CD4-positive, alpha-beta T cell treated with Interleukin-15 for 1 hour (primary cell): Measurements from ENCODE around the gene SMAP2.
A peak's percentile ranks its signal among the peaks of the same experiment; 100 is the strongest.
"Not testable (repeated sequence)": the region's sequence is repeated elsewhere in the genome, so short reads cannot be mapped to it uniquely, and the experiment has no call there.

Source experiments
- DNase-seq: peaks from one replicate; pipeline ENCODE4 v3.0.0-alpha.2; 2020

Gene SMAP2

GRCh38 chr1:40372658-40373322 lies 737 bp upstream of the SMAP2 start:
- no peak for DNase-seq

DNA sequence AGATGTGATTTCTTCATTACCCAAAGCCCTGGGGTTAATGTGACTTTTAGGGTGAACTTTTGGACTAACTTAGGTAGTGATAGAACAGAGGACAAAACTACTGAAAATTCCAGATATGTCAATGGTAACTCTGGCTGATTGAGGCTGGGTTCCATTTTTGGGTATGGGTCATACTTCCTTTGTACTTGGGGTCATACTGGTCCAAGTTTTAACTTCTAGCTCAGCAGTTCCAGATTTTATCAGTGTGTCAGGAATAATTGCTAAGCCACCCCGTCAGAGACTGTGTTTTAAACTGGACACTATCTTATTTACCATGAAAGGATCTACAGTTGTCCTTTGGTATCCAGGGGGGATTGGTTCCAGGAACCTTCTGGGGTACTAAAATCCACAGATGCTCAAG lies 4.0 kb downstream of the SMAP2 start:
- DNase-seq, result no peak

- DNase-seq, result no peak
These were observed 6.4 kb downstream of the SMAP2 start for GRCh38 chr1:40379785-40380452.

DNA sequence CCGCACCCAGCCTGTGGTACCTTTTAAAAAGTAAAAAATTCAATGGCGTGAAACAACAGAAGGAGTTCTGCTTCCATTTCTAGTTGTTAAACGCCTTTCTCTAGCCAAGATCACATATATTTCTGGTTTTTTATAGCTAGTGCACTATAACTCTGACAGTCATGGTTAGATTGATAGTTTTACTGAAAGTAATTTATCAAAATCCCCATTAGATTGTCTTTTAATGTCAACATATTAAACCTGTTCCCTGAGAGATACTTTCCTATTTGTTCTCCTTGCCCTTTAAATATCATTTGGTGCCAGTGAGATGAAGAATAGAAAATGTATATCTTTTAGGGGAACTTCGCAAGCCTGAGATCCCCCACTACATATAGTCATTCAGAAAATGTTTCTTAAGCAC lies 7.3 kb downstream of the SMAP2 start:
- DNase-seq, result no peak

GRCh38 chr1:40381268-40382107 lies 8.0 kb downstream of the SMAP2 start:
- DNase-seq, result no peak

GRCh38 chr1:40382108-40382460 lies 8.6 kb downstream of the SMAP2 start:
- DNase-seq, result no peak

- DNase-seq, result no peak
These were observed 9.1 kb downstream of the SMAP2 start for GRCh38 chr1:40382601-40383000.

DNA sequence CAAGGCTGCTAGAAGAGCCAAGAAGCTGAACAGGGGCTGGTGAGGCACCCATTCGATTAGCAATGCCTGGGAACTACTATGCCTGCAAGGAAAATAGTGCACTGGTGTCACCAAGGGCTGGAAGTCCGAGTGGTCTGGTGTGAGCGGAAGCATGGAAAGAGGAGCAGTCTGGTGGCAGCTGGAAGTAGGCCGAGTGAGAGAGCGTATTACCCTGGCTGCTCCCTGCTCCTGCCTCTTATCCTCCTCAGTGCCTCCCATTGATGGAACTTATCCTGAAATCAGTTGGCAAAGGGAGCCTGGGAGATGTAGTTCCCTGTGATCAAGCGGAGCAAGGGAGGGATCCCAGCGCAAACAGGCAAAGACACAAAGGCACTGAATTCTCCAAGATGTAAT lies 9.6 kb downstream of the SMAP2 start:
- no peak for DNase-seq

GRCh38 chr1:40383488-40384412 lies 10.2 kb downstream of the SMAP2 start:
- DNase-seq, result no peak

- DNase-seq, result no peak
These were observed 10.9 kb downstream of the SMAP2 start for GRCh38 chr1:40384413-40384762.

DNA sequence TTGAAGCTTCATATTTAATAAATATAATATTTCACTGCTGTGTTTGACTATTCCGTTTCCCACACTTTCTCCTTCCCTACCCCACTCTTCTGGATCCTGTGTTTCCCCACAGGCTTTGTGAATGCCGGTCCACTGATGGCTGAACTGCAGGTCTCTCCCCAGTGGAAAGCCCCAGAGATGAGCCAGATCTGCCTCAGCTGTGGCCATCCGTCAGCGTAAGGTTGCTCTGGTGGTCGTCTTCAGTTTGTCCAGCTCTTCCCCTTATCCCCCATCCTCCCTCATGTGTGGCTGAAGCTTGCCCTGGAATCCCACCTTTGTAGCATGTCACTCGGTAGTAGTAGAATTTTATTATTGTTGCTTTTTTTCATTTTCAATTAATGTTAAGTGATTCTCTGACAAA lies 11.4 kb downstream of the SMAP2 start:
- DNase-seq, result no peak

- peak; percentile 83 for DNase-seq
These were observed 12.2 kb downstream of the SMAP2 start for GRCh38 chr1:40385437-40386358.

- DNase-seq, result no peak
These were observed 12.8 kb downstream of the SMAP2 start for GRCh38 chr1:40386359-40386723.

GRCh38 chr1:40386796-40387195 lies 13.3 kb downstream of the SMAP2 start:
- DNase-seq, result no peak

- DNase-seq, result not testable (repeated sequence)
These were observed 14.1 kb downstream of the SMAP2 start for GRCh38 chr1:40387381-40388306.

DNA sequence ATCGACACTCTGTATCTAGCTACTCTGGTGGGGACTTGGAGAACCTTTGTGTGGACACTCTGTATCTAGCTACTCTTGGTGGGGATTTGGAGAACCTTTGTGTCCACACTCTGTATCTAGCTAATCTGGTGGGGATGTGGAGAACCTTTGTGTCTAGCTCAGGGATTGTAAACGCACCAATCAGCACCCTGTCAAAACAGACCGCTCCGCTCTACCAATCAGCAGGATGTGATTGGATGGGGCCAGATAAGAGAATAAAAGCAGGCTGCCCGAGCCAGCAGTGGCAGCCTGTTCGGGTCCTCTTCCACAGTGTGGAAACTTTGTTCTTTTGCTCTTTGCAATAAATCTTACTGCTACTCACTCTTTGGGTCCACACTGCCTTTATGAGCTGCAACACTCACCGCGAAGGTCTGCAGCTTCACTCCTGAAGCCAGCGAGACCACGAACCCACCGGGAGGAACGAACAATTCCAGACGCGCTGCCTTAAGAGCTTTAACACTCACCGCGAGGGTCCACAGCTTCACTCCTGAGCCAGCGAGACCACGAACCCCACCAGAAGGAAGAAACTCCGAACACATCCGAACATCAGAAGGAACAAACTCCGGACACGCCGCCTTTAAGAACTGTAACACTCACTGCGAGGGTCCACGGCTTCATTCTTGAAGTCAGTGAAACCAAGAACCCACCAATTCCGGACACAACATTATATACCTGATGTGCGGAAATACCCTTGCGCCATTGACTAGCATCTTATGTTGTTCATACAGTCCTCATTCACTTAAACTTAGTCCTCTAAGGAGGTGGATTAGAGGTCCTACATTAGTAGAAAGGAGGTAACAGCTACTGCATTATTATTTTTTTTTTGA lies 15.2 kb downstream of the SMAP2 start:
- peak; percentile 72 for DNase-seq

GRCh38 chr1:40389322-40389803 lies 15.8 kb downstream of the SMAP2 start:
- no peak for DNase-seq

GRCh38 chr1:40389871-40390560 lies 16.5 kb downstream of the SMAP2 start:
- DNase-seq, result peak; percentile 49

- no peak for DNase-seq
These were observed 17.3 kb downstream of the SMAP2 start for GRCh38 chr1:40390857-40391256.
